Measurements from ENCODE around the gene AK8. TPM values are rescaled to one million over a fixed set of nuclear protein-coding genes. Genes with fewer than 3 reads are reported as not detected.

AK8 gene
- total RNA-seq, 2 experiments from 2014 or later: 0.63 TPM; not detected in 1

DNA sequence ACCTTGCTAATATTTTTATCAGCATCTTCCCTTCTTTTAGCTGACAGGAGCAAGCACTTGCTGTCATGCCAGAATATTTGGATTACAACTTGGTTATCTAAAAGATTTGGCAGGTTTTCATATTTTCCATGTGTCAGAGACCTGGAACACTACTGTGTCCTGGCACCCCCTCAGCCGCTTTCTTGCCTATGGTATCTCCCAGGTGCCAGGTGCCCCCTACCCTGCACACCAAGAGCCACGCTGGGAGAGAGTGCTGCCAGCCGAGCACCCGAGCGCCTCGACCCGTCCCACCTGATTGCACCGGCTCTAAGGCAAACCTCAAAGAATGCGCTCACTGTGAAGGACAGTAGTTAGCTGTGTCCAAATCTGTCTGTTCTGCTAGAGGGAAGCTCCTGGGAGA lies 123.0 kb downstream of the AK8 start:
- DNase-seq (no peak), ATAC-seq (no peak)
- no peak overlapping the region for H3K27ac Mint-ChIP-seq
- peaks cover 9% of the 10 kb centered on the region for H3K27me3 Mint-ChIP-seq
- no peaks in the 10 kb centered on the region for H3K36me3 Mint-ChIP-seq
- CTCF ChIA-PET: no interaction called here
- H3K4me3 Mint-ChIP-seq: no peak overlapping the region
- no peaks in the 10 kb centered on the region for H3K4me1 Mint-ChIP-seq
- no peaks in the 10 kb centered on the region for H3K9me3 Mint-ChIP-seq (ENCODE audit: low read depth)

GRCh38 chr9:132754236-132754635 lies 123.8 kb downstream of the AK8 start:
- no peak for DNase-seq
- CTCF ChIA-PET: no interaction called here
- Mint-ChIP-seq H3K9me3 (ENCODE audit: low read depth) (no peaks in the 10 kb centered on the region), H3K27me3 (peaks cover 3% of the 10 kb centered on the region), H3K4me3 (no peak overlapping the region), H3K4me1 (no peaks in the 10 kb centered on the region), H3K36me3 (no peaks in the 10 kb centered on the region), H3K27ac (no peak overlapping the region)
- no peak for ATAC-seq

DNA sequence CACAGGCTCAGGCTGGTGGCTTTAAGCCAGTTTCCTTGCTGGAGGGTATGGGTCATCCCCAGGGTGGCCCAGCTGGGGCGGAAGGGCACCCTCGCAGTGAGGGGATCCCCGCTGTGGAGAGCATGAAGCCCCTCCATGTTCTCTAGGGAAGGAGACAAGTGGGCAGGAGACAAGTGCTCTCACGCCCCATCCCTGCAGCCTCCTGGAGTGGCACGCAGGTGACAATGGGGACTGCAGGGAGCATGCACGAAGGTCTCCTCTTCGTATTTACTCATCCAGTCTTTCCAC lies 124.5 kb downstream of the AK8 start:
- H3K27me3 Mint-ChIP-seq: peaks cover 2% of the 10 kb centered on the region
- no peaks in the 10 kb centered on the region for H3K36me3 Mint-ChIP-seq
- ATAC-seq: no peak
- no peak for DNase-seq
- H3K4me1 Mint-ChIP-seq: no peaks in the 10 kb centered on the region
- H3K4me3 Mint-ChIP-seq: no peak overlapping the region
- no peak overlapping the region for H3K27ac Mint-ChIP-seq
- H3K9me3 Mint-ChIP-seq (ENCODE audit: low read depth): no peaks in the 10 kb centered on the region
- CTCF ChIA-PET: no interaction called here

DNA sequence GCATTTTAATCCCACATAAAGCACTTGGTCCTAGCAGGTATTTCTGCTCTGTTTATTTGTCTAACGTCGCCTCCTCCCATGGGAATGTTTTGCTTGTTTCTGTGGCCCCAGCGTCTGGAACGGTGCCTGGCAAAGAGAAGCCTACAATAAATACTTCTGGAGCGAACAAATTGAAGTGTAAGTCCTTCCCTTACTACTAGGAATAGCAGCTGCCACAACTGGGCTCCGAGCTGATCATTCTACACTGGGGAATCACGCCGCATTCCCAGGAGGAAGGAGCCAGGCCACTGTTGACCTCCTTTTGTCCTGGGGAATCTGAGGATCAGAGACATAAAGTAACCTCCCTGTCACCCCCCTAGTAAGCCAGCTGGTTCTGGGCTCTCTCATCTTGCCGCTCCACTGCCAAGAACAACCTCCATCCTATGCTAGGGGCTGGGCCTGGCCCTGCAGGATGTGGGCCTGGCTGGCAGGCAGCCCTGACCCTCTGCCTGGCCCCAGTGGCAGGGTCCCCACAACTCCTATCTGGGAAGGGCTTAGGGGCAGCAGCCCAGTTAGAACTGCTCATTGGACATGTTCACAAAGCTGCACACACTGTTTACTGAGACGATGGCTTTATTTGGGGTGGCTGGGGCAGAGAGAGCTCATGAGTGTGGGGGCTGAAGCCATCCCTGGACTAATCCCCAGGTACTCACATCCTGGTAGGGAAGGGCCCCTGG lies 125.0 kb downstream of the AK8 start:
- ATAC-seq (no peak), DNase-seq (no peak)
- peaks cover 2% of the 10 kb centered on the region for H3K27me3 Mint-ChIP-seq
- H3K9me3 Mint-ChIP-seq (ENCODE audit: low read depth): no peaks in the 10 kb centered on the region
- CTCF ChIA-PET: no interaction called here
- no peak overlapping the region for H3K27ac Mint-ChIP-seq
- no peak overlapping the region for H3K4me3 Mint-ChIP-seq
- H3K4me1 Mint-ChIP-seq: no peaks in the 10 kb centered on the region
- H3K36me3 Mint-ChIP-seq: no peaks in the 10 kb centered on the region

GRCh38 chr9:132750668-132751067 lies 127.4 kb downstream of the AK8 start:
- CTCF ChIA-PET: no interaction called here
- no peaks in the 10 kb centered on the region for H3K36me3 Mint-ChIP-seq
- no peak overlapping the region for H3K27ac Mint-ChIP-seq
- H3K9me3 Mint-ChIP-seq (ENCODE audit: low read depth): no peaks in the 10 kb centered on the region
- peaks cover 15% of the 10 kb centered on the region for H3K27me3 Mint-ChIP-seq
- DNase-seq: no peak
- no peaks in the 10 kb centered on the region for H3K4me1 Mint-ChIP-seq
- no peak overlapping the region for H3K4me3 Mint-ChIP-seq
- ATAC-seq: no peak

GRCh38 chr9:132749306-132749705 lies 128.8 kb downstream of the AK8 start:
- CTCF ChIA-PET: no interaction called here
- DNase-seq: no peak

DNA sequence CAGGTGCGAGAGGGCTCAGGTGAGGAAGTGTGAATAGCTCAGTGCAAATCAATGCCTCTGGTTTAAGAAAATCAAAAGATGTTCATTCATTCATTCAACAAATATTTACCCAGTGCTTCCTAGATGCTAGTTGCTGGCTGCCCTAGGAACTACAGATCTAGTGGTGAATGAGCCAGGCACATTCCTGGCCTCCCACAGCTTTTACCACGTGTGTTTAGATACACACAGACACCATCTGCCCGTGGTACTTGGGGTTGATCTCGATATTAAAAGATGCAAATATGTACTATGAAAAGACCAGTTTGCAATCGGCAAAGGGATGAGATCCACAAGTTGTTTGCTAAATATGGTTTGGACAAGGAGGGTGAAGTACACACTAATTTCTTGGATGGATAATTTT lies 129.6 kb downstream of the AK8 start:
- Mint-ChIP-seq H3K4me3 (no peak overlapping the region), H3K9me3 (ENCODE audit: low read depth) (no peaks in the 10 kb centered on the region), H3K36me3 (no peaks in the 10 kb centered on the region), H3K4me1 (no peaks in the 10 kb centered on the region), H3K27ac (no peak overlapping the region), H3K27me3 (peaks cover 35% of the 10 kb centered on the region)
- CTCF ChIA-PET: no interaction called here
- DNase-seq (no peak), ATAC-seq (no peak)

More at GRCh38 chr9:132749306-132749705, 128.8 kb downstream of the AK8 start:
- Mint-ChIP-seq H3K36me3 (no peaks in the 10 kb centered on the region), H3K4me1 (no peaks in the 10 kb centered on the region), H3K9me3 (ENCODE audit: low read depth) (no peaks in the 10 kb centered on the region), H3K27me3 (peaks cover 27% of the 10 kb centered on the region), H3K27ac (no peak overlapping the region), H3K4me3 (no peak overlapping the region)
- no peak for ATAC-seq

DNA sequence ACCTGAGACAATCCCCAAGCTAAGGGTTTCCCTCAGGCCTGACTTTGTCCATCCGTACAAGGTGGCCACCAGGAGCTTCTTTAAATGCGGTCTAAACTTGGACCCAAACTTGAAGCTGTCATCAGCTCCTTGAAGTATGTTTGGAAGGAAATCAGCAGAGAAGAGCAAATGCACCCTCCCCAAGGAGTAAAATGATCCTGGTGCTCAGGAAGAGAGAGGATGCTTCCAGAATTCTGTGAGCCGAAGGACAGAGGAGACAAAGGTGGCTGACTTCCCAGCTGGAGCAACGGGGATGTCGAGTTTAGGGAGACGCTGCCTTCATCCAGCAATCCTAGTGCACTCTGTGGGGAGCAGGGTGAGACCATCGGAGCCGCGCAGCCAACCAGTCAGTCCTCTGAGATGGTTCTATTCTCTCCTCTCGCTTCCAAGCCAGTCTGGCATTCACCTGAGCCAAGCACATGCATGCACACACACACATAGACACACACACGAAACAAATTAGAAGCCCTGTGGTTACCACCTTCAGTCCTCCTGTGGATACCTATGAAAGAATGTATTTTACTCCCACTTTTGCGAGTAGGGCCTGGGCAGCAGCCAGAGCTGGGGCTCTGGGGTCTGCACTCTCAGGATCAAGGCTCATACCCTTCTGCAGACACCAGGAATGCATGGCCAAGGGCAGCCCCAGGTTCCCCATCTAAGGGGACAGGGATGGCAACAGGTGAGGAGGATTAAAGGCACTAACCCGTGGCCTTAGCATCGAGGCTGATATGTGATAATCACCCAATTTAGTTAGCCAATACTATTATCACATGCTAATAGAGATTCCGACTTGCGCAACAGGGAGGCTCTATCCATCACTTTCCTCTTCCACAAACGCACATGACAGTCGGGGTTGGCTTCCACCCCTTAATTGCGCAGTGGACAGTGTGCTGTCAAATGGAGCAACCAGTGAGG lies 132.1 kb downstream of the AK8 start:
- DNase-seq (no peak), ATAC-seq (no peak)
- Mint-ChIP-seq H3K27me3 (peaks cover 52% of the 10 kb centered on the region), H3K4me3 (no peak overlapping the region), H3K27ac (no peak overlapping the region), H3K9me3 (ENCODE audit: low read depth) (no peaks in the 10 kb centered on the region), H3K36me3 (no peaks in the 10 kb centered on the region), H3K4me1 (no peaks in the 10 kb centered on the region)
- CTCF ChIA-PET: no interaction called here

GRCh38 chr9:132744881-132745755 lies 133.0 kb downstream of the AK8 start:
- no peak overlapping the region for H3K4me3 Mint-ChIP-seq
- H3K27me3 Mint-ChIP-seq: peaks cover 52% of the 10 kb centered on the region
- no peaks in the 10 kb centered on the region for H3K36me3 Mint-ChIP-seq
- CTCF ChIA-PET: no interaction called here
- H3K9me3 Mint-ChIP-seq (ENCODE audit: low read depth): no peaks in the 10 kb centered on the region
- DNase-seq (no peak), ATAC-seq (no peak)
- H3K4me1 Mint-ChIP-seq: no peaks in the 10 kb centered on the region
- H3K27ac Mint-ChIP-seq: no peak overlapping the region

- H3K27me3 Mint-ChIP-seq: peaks cover 52% of the 10 kb centered on the region
- ATAC-seq (no peak), DNase-seq (no peak)
- H3K4me3 Mint-ChIP-seq: no peak overlapping the region
- H3K9me3 Mint-ChIP-seq (ENCODE audit: low read depth): no peaks in the 10 kb centered on the region
- CTCF ChIA-PET: interaction anchor here (0.7 kb wide), 1 partner anchor 155 kb away, joined by 3 read pairs; no protein-coding TSS in a partner anchor
- H3K36me3 Mint-ChIP-seq: no peaks in the 10 kb centered on the region
- H3K4me1 Mint-ChIP-seq: no peaks in the 10 kb centered on the region
- H3K27ac Mint-ChIP-seq: no peak overlapping the region
Observed at GRCh38 chr9:132743931-132744479, 134.1 kb downstream of the AK8 start.

DNA sequence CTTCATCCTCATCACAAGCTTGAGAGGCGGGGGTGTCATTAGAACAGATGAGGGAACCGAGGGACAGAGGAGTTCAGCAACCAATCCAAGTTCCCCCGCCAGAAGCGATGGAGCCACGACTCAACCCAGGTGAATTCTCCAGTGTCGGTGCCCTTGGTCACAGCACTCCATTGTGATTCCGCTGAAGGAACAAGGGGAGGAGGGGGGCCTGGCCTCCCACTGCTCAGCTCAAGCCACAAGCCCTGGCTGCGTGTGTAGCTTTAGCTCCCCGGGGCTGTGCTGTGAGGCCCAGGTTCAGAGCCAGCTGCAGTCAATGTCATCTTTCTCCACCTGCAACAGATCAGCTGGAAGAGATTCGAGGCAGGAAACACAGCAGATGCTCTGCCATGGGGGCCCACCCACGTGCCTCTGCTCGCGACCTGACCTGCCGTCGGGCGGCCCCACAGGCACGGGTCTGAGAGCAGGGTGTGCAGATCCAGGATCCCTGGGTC lies 135.2 kb downstream of the AK8 start:
- no peaks in the 10 kb centered on the region for H3K4me1 Mint-ChIP-seq
- H3K27me3 Mint-ChIP-seq: peaks cover 54% of the 10 kb centered on the region
- no peak overlapping the region for H3K27ac Mint-ChIP-seq
- no peak for ATAC-seq
- DNase-seq: no peak
- H3K36me3 Mint-ChIP-seq: no peaks in the 10 kb centered on the region
- CTCF ChIA-PET: no interaction called here
- H3K9me3 Mint-ChIP-seq (ENCODE audit: low read depth): no peaks in the 10 kb centered on the region
- H3K4me3 Mint-ChIP-seq: no peak overlapping the region

GRCh38 chr9:132740526-132741309 lies 137.4 kb downstream of the AK8 start:
- Mint-ChIP-seq H3K4me3 (no peak overlapping the region), H3K36me3 (no peaks in the 10 kb centered on the region), H3K27ac (no peak overlapping the region), H3K9me3 (ENCODE audit: low read depth) (no peaks in the 10 kb centered on the region), H3K4me1 (no peaks in the 10 kb centered on the region), H3K27me3 (peaks cover 52% of the 10 kb centered on the region)
- CTCF ChIA-PET: interaction anchor here (1.1 kb wide), 1 partner anchor 28 kb away, joined by 5 read pairs; no protein-coding TSS in a partner anchor
- ATAC-seq: no peak
- no peak for DNase-seq
